GM18909 (cell line): ENCODE measurements around the gene RASSF6.
"Not testable (repeated sequence)": the region's sequence is repeated elsewhere in the genome, so short reads cannot be mapped to it uniquely, and the experiment has no call there.

ENCODE experiments used
- ATAC-seq: cut with Tn5 transposase; IDR thresholded peaks from one replicate; pipeline ENCODE4 v1.9.1; 2021; ENCODE audit warnings: mild to moderate bottlenecking; ENCODE audit not compliant: unreplicated experiment, poor library complexity

The RASSF6 gene, protein sequence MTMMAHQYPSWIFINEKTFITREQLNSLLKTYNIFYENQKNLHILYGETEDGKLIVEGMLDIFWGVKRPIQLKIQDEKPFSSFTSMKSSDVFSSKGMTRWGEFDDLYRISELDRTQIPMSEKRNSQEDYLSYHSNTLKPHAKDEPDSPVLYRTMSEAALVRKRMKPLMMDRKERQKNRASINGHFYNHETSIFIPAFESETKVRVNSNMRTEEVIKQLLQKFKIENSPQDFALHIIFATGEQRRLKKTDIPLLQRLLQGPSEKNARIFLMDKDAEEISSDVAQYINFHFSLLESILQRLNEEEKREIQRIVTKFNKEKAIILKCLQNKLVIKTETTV

GRCh38 chr4:73620115-73620792, at the start of gene RASSF6:
Gene RASSF6 (minus strand): TSS chr4:73620436. CDS start chr4:73611795, 8,641 bp downstream.
- ATAC-seq: peak; percentile 94

DNA sequence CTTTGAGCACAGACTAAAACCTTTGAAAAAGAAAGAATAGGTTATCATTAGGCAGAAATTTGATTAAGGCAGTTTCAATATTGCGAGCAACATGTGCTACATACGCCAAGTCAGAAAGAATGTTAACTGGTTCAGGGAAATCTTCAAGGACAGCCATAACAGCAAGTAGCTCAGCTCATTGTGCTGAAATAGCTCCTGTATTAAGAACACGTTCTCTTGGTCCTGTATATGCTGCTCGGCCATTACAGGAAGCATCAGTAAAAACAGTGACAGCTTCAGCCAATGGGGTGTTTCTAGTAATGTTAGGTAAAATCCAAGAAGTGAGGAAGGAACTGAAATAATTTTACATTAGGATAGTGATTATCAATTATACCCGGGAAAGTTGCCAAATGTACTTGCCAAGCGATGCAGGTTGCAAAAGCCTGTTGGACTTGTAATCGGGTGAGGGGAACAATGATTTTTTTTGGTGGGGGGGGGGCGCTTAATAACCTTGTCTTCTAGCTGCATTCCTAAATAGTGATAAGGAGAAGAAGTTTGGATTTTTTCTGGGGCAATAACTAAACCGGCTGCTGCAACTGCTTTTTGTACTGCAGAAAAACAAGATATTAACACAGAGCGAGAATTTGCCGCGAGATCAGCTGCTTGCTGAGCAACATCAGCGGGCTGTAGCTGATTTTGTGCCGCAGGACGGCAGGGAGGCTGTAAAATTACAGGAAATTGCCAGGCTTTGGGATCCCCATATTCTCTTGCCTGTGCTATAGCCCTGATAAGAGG, 49.4 kb upstream of the RASSF6 start:
- ATAC-seq: no peak

DNA sequence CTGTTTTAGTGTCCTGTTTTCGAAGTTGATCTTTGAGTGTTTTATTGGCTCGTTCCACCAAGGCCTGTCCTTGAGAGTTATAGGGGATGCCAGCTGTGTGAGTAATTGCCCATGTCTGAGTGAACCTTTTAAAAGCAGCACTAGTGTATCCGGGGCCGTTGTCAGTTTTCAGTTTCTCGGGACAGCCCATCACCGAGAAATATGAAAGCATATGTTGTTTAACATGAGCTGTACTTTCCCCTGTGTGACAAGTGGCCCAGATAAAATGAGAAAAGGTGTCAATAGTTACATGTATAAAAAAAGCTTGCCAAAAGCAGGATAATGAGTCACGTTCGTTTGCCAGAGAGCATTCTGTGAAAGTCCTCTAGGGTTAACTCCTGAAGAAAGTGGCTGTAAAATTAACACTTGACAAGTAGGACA, 48.6 kb upstream of the RASSF6 start:
- ATAC-seq: no peak

DNA sequence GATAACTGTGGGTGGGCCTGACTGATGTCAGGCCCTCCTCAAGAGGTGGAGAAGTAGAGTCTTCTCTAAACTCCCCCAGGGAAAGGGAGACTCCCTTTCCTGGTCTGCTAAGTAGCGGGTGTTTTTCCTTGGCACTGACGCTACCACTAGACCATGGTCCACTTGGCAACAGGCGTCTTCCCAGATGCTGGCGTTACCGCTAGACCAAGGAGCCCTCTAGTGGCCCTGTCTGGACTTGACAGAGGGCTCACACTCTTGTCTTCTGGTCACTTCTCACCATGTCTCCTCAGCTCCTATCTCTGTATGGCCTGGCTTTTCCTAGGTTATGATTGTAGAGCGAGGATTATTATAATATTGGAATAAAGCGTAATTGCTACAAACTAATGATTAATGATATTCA, 45.7 kb upstream of the RASSF6 start:
- ATAC-seq: not testable (repeated sequence)

- no peak for ATAC-seq
These were observed 44.2 kb upstream of the RASSF6 start for GRCh38 chr4:73664470-73664869.

DNA sequence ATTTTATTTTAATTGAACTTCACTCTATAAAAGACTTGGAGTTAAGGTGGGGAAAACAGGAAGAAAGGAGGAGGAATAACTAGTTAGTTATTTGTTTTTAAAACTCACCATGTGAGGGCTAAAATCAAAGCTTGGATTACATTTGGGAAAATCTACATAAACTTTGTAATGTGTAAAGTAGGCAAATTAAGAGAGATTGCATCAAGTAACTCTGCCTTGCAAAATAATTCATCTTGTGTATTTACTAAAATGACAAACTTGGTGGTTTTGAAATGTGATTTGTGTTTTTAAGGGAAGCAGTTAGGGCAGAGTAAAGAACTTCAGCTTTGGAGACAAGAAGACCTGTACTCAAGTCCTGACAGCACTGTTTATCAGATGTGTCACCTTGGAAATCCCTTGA, 43.3 kb upstream of the RASSF6 start:
- ATAC-seq: no peak

GRCh38 chr4:73662709-73663546, 42.7 kb upstream of the RASSF6 start:
- ATAC-seq: peak; percentile 88

DNA sequence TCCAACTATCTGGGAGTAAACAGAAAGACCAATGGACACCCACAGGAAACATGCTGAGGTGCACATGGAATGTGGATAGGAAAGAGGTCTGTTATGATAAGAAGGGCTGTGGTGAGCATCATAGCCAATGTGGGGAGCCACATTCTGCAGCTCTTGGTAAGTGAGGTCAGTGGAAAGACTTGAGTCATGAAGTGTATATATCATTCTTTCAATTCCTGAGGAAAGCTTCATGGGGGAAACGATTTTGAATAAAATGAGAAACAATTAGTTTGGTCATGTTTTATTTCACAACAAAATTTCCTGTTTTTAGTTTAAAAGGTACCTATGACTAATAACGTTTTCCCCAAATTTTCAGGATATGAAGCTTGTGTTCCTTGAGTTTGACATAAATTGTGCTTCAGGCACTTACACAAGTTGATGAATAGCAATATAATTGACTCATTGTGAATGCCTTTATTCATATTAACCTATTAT, 41.4 kb upstream of the RASSF6 start:
- ATAC-seq: no peak

DNA sequence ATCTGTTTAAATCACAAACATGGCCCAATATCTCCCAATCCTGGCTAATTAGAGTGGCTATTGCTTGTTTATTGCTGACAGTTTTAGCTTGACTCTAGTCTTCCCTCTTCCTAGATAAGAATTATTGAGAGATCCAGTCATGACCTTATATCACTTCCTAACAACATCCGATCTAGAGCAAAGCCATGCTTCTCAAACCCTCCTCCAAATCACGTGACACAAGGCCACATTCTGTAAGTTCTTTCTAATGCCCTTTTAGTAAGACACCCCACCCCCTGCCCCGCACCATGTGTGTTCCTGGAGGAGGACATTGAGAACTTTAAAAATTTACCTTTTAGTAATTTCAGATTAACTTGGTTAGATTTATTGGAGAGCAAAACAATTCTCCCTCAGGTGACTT, 40.6 kb upstream of the RASSF6 start:
- ATAC-seq: no peak

- peak; percentile 90 for ATAC-seq
These were observed 33.5 kb upstream of the RASSF6 start for GRCh38 chr4:73653695-73654106.

DNA sequence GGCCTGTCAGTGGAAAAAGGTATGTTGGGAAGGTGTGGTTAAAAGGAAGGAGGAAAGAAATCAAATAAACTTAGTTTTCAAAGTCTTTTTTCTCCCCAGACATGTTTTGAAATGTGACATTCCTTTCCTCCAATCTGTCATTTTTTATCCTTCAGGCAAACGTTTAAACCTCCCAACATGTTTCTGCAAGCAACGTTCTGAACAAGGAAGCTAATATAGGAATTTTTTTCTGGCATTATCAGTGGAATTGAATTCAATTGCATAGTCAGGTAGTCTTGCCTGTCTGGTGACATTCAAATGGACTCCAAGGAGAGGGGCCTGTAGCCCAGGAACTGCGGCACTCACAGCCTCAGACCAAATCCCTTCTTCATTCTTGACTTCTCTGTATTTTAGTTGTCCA, 30.0 kb upstream of the RASSF6 start:
- ATAC-seq: no peak

DNA sequence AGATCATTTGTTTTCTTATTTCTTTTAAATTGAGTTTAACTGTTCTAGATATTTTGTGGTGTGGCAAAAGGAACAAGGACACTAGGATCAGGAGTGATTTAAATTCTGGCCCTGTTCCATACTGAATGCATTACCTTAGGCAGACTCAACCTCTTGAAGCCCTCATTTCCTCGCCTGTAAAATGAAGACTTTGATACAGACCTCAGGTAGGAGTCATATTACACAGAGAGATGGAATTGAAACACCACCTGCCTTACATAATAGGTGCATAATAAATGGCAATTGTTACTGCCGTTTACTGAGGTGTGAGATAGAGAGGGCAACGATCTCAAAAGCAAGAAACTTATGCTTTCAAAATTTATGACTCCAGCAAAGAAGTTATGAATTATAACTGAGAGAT, 28.2 kb upstream of the RASSF6 start:
- no peak for ATAC-seq

GRCh38 chr4:73646117-73646516, 25.9 kb upstream of the RASSF6 start:
- ATAC-seq: no peak

- ATAC-seq: no peak
These were observed 11.5 kb upstream of the RASSF6 start for GRCh38 chr4:73631565-73632226.

- ATAC-seq: not testable (repeated sequence)
These were observed 8.6 kb upstream of the RASSF6 start for GRCh38 chr4:73628834-73629233.

GRCh38 chr4:73621357-73621756, 1.1 kb upstream of the RASSF6 start:
- ATAC-seq: no peak

DNA sequence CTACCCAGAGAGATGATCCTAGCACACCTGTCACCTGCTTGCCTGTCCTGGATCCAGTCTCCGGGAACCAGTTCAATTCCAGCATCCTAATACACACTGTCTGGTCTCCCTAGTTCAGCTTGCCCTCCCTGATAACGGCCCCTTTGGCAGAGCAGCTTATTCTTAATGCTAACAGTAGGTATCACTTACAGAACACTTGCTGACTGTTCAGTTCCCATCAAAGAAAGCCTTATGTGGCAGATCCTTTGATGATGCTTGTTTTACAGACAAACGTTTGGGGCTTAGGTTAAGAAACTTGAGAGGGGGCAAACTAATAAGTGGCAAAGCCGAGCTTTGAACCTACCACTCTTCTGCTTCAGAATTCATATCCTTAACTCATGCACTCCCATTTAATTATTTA, 890 bp downstream of the RASSF6 start:
- ATAC-seq: no peak

DNA sequence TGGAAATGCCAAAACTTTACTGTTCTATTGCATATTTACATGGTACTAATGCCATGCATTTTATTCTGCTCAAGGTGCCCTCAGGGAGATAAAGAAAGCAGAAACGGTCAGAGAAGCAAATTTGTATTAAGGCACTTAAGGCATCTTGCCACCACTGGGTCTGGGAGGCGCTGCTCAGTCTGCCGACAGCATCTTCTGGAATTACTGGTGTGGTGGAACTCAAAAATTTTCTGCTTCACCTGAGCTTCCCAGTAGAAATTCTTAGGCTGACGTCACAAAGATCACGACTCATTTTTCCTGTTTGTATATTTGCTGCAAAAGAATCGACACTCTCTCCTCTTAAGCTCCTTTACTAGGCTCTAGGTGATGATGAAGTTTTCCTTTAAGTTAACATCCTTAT, 3.0 kb downstream of the RASSF6 start:
- ATAC-seq: no peak

- ATAC-seq: no peak
These were observed 4.6 kb downstream of the RASSF6 start for GRCh38 chr4:73615613-73616012.
